Immature natural killer cell (primary cell): Measurements from ENCODE around the gene AGAP3. TPM values are rescaled to one million over a fixed set of nuclear protein-coding genes. Genes with fewer than 3 reads are reported as not detected.
A peak's percentile ranks its signal among the peaks of the same experiment; 100 is the strongest.

ENCODE experiments used
- DNase-seq, 3 donors: peaks; one replicate each; pipeline ENCODE4 v3.0.0; 2022; ENCODE audit warnings: mixed read lengths in 1 of 3
- H3K27ac Mint-ChIP-seq, 6 donors: one replicate each; pipeline ENCODE4 v1.8.0; 2020; ENCODE audit warnings: mixed read lengths in 6 of 6, mild to moderate bottlenecking in 5 of 6, inconsistent platforms in 4 of 6, moderate library complexity in 3 of 6
- H3K27me3 Mint-ChIP-seq, 3 donors: one replicate each; pipeline ENCODE4 v1.8.0; 2020 to 2021; ENCODE audit warnings: low read depth in 3 of 3, mild to moderate bottlenecking in 3 of 3, mixed read lengths in 3 of 3, moderate library complexity in 3 of 3, inconsistent platforms in 1 of 3
- H3K36me3 Mint-ChIP-seq, 3 donors: one replicate each; pipeline ENCODE4 v1.8.0; 2020; ENCODE audit warnings: mixed read lengths in 3 of 3, inconsistent platforms in 2 of 3, mild to moderate bottlenecking in 2 of 3
- H3K4me1 Mint-ChIP-seq, 2 donors: one replicate each; pipeline ENCODE4 v1.8.0; 2020; ENCODE audit warnings: inconsistent platforms in 2 of 2, mild to moderate bottlenecking in 2 of 2, mixed read lengths in 2 of 2, moderate library complexity in 1 of 2
- H3K4me3 Mint-ChIP-seq, 5 donors: one replicate each; pipeline ENCODE4 v1.8.0; 2020; ENCODE audit warnings: mild to moderate bottlenecking in 5 of 5, mixed read lengths in 5 of 5, inconsistent platforms in 3 of 5, moderate library complexity in 3 of 5
- H3K9me3 Mint-ChIP-seq, 6 donors: one replicate each; pipeline ENCODE4 v1.8.0; 2020; ENCODE audit warnings: mild to moderate bottlenecking in 6 of 6, mixed read lengths in 6 of 6, inconsistent platforms in 4 of 6, moderate library complexity in 3 of 6
- polyA plus RNA-seq, 3 donors: library from polyadenylated mRNA; unstranded; fragments of 300-500 nt; fragmentation: Illumina TruSeq; gene quantifications; one replicate each; pipeline ENCODE4 v1.2.3, GENCODE V29; 2021

AGAP3 gene
- polyA plus RNA-seq, 3 donors from 2014 or later = 2.8 to 6.3 (median 4.3) TPM

DNA sequence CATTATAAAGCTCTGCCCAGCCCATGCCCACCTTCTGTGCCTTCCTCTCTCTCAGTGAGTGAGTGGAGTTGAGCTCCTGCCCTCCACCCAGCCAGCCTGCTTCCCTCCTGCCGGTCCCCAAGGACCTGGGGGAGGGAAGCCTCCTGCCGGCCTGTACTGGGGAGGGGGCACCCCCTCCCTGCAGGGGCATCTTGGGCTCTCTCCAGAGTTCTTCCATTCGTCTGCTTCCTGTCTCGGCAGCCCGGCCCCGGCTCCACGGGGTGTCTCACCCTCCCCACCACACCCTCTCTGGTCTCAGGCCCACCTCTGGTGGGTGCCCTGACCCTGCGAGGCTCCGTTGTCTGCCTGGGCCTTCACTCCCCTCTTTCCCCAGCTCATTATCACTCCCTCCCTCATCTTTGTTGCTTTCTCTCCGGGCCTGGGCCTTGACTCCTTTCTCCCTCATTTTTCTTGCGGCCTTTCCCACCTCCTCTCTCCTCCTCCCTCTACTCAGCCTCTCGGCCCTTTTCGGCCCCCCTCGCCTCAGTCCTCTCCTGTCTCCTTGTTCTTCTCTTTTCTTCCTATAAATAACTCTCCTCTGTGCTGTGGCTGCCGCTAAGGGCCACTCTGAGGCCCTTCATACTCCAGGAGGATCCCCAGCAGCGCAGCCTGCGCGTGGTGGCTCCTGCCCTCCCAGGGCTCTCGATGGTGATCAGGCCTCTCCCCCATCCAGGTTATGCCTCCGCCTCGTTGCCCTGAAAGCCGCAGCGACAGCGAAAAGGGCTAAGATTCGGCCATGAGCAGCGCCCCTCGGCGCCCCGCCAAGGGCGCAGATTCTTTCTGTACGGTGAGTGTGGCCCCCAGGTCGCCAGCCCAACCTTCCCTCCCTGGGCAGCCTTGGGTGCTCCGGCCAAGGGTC lies 24.8 kb upstream of the AGAP3 start:
- H3K4me3 Mint-ChIP-seq = peak overlapping the region; percentile 60 to 92 (median 73)
- H3K27me3 Mint-ChIP-seq = peaks cover 0 to 6% (median 3%) of the 10 kb centered on the region in 3 donors
- DNase-seq = no peak
- H3K27ac Mint-ChIP-seq = peak overlapping the region in 4 of 6 donors; percentile 59 to 82 (median 75)
- no peaks in the 10 kb centered on the region for H3K9me3 Mint-ChIP-seq
- peaks cover 0 to 4% (median 0%) of the 10 kb centered on the region in 3 donors for H3K36me3 Mint-ChIP-seq
- peaks cover 34 to 41% of the 10 kb centered on the region in 2 donors for H3K4me1 Mint-ChIP-seq

GRCh38 chr7:151062111-151062398 lies 24.2 kb upstream of the AGAP3 start:
- H3K4me1 Mint-ChIP-seq = peaks cover 32 to 35% of the 10 kb centered on the region in 2 donors
- H3K27ac Mint-ChIP-seq = no peak overlapping the region
- peaks cover 0 to 4% (median 0%) of the 10 kb centered on the region in 3 donors for H3K36me3 Mint-ChIP-seq
- H3K4me3 Mint-ChIP-seq = peak overlapping the region in 1 of 5 donors; percentile 9
- no peak for DNase-seq
- no peaks in the 10 kb centered on the region for H3K9me3 Mint-ChIP-seq
- H3K27me3 Mint-ChIP-seq = peaks cover 0 to 6% (median 3%) of the 10 kb centered on the region in 3 donors

- Mint-ChIP-seq H3K27me3 (peaks cover 0 to 6% (median 3%) of the 10 kb centered on the region in 3 donors), H3K9me3 (no peaks in the 10 kb centered on the region), H3K4me3 (no peak overlapping the region), H3K27ac (no peak overlapping the region), H3K36me3 (peaks cover 0 to 9% (median 0%) of the 10 kb centered on the region in 3 donors), H3K4me1 (peaks cover 26 to 30% of the 10 kb centered on the region in 2 donors)
- no peak for DNase-seq
These were observed 23.7 kb upstream of the AGAP3 start for GRCh38 chr7:151062399-151063211.

DNA sequence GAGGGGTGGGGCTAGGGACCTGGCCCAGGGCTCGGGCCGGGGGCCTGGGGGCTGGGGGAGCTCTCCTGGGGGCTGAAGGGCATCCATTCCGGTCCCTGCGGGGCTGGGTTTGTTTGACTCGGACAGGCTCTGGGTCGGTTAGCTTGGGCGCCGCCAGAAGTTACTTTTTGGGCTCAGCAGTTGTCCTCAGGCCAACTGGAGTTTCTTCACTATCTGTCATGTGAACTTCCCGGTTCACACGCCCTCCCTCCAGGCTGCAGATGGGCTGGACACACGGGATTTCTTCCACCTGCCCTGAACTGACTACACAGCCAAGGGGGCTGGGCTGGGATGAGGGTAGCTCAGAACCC lies 23.1 kb upstream of the AGAP3 start:
- H3K27me3 Mint-ChIP-seq = peaks cover 0 to 6% (median 0%) of the 10 kb centered on the region in 3 donors
- H3K27ac Mint-ChIP-seq = no peak overlapping the region
- H3K36me3 Mint-ChIP-seq = peaks cover 0 to 12% (median 0%) of the 10 kb centered on the region in 3 donors
- H3K9me3 Mint-ChIP-seq = no peaks in the 10 kb centered on the region
- H3K4me1 Mint-ChIP-seq = peaks cover 24% of the 10 kb centered on the region in 2 donors
- DNase-seq = no peak
- no peak overlapping the region for H3K4me3 Mint-ChIP-seq

DNA sequence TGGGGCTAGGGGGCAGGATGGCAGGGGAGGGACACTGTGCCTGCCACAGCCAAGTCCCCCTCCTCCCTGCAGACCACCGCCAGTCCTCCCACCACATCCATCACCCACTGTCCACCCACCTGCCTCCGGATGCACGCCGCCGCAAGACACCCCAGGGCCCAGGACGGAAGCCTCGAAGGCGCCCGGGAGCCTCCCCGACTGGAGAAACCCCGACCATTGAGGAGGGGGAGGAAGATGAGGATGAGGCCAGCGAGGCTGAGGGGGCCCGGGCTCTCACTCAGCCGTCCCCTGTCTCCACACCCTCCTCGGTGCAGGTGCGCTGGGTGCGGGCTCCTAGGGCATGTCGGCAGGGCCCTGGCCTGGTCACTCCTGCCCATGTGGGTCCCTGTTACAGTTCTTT lies 21.8 kb upstream of the AGAP3 start:
- no peaks in the 10 kb centered on the region for H3K9me3 Mint-ChIP-seq
- no peak overlapping the region for H3K27ac Mint-ChIP-seq

GRCh38 chr7:151064993-151065392 lies 21.3 kb upstream of the AGAP3 start:
- Mint-ChIP-seq H3K4me3 (no peak overlapping the region), H3K36me3 (peaks cover 0 to 18% (median 4%) of the 10 kb centered on the region in 3 donors), H3K27me3 (no peaks in the 10 kb centered on the region), H3K4me1 (peaks cover 13% of the 10 kb centered on the region in 2 donors), H3K27ac (no peak overlapping the region), H3K9me3 (no peaks in the 10 kb centered on the region)
- no peak for DNase-seq

More for the DNA sequence above, 21.8 kb upstream of the AGAP3 start:
- DNase-seq = no peak
- peaks cover 13 to 14% of the 10 kb centered on the region in 2 donors for H3K4me1 Mint-ChIP-seq
- H3K4me3 Mint-ChIP-seq = no peak overlapping the region
- H3K36me3 Mint-ChIP-seq = peaks cover 0 to 17% (median 4%) of the 10 kb centered on the region in 3 donors
- no peaks in the 10 kb centered on the region for H3K27me3 Mint-ChIP-seq

DNA sequence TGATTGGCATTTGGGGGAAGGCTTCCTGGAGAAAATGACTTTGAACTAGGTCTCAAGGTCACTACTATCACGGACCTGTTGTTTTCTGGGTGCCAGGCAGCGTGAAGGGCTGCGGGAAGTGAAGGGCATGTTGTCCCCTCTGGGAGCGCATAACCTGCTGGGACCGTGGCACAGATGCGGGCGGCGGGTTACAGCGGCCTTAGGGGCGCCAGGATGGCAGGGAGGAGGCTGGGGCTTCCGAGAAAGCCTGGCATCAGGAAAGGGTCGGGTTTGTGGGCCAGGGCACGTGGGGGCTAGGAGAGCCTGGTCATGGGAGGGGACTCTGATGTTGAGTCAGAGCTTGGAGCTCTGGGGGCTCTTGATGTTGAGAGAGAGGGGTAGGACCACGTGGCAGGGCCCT lies 20.8 kb upstream of the AGAP3 start:
- no peak overlapping the region for H3K27ac Mint-ChIP-seq
- H3K36me3 Mint-ChIP-seq = peaks cover 0 to 18% (median 4%) of the 10 kb centered on the region in 3 donors
- no peaks in the 10 kb centered on the region for H3K27me3 Mint-ChIP-seq
- peaks cover 8 to 12% of the 10 kb centered on the region in 2 donors for H3K4me1 Mint-ChIP-seq
- H3K9me3 Mint-ChIP-seq = no peaks in the 10 kb centered on the region
- H3K4me3 Mint-ChIP-seq = no peak overlapping the region
- DNase-seq = no peak

GRCh38 chr7:151066273-151066974 lies 19.9 kb upstream of the AGAP3 start:
- peaks cover 3 to 5% of the 10 kb centered on the region in 2 donors for H3K4me1 Mint-ChIP-seq
- H3K9me3 Mint-ChIP-seq = no peaks in the 10 kb centered on the region
- no peak for DNase-seq
- H3K36me3 Mint-ChIP-seq = peaks cover 0 to 22% (median 4%) of the 10 kb centered on the region in 3 donors
- H3K27me3 Mint-ChIP-seq = no peaks in the 10 kb centered on the region
- no peak overlapping the region for H3K27ac Mint-ChIP-seq
- H3K4me3 Mint-ChIP-seq = no peak overlapping the region

- Mint-ChIP-seq H3K36me3 (peaks cover 0 to 22% (median 4%) of the 10 kb centered on the region in 3 donors), H3K4me1 (no peaks in the 10 kb centered on the region), H3K27me3 (no peaks in the 10 kb centered on the region), H3K9me3 (no peaks in the 10 kb centered on the region), H3K4me3 (no peak overlapping the region), H3K27ac (no peak overlapping the region)
- DNase-seq = no peak
These were observed 18.1 kb upstream of the AGAP3 start for GRCh38 chr7:151068069-151068773.

DNA sequence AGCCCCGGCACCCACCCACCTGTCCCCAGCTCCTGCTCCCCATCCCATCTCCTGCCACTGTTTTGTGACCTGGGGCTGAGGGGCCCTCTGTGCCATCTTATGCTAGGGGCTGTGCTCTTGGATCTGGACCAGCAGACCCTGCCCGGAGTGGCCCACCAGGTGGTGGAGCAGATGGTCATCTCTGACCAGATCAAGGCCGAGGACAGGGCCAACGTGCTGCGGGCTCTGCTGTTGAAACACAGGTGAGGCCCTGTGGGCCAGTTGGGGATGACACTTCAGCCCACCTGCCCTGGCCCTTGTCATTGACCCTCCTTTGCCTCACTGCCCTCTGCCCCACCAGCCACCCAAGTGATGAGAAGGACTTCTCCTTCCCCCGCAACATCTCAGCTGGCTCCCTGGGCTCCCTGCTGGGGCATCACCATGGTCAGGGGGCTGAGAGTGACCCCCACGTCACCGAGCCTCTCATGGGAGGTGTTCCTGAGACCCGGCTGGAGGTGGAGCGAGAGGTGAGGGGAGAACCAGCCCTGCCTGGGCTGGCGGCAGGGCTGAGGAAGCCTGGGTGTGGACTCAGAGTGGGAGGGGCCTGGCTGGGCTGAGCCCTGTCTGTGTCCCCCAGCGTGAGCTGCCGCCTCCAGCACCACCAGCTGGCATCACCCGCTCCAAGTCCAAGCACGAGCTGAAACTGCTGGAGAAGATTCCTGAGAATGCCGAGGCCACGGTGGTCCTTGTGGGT lies 16.3 kb upstream of the AGAP3 start:
- no peaks in the 10 kb centered on the region for H3K9me3 Mint-ChIP-seq
- DNase-seq = no peak
- no peak overlapping the region for H3K27ac Mint-ChIP-seq
- H3K27me3 Mint-ChIP-seq = no peaks in the 10 kb centered on the region
- H3K4me1 Mint-ChIP-seq = no peaks in the 10 kb centered on the region
- H3K36me3 Mint-ChIP-seq = peaks cover 0 to 22% (median 4%) of the 10 kb centered on the region in 3 donors
- no peak overlapping the region for H3K4me3 Mint-ChIP-seq

- H3K36me3 Mint-ChIP-seq = peaks cover 0 to 20% (median 4%) of the 10 kb centered on the region in 3 donors
- no peak for DNase-seq
- H3K4me3 Mint-ChIP-seq = no peak overlapping the region
- no peaks in the 10 kb centered on the region for H3K9me3 Mint-ChIP-seq
- H3K27ac Mint-ChIP-seq = no peak overlapping the region
- H3K4me1 Mint-ChIP-seq = no peaks in the 10 kb centered on the region
- no peaks in the 10 kb centered on the region for H3K27me3 Mint-ChIP-seq
These were observed 15.7 kb upstream of the AGAP3 start for GRCh38 chr7:151070574-151070960.

GRCh38 chr7:151071032-151071866 lies 15.0 kb upstream of the AGAP3 start:
- Mint-ChIP-seq H3K4me3 (no peak overlapping the region), H3K4me1 (no peaks in the 10 kb centered on the region), H3K27ac (no peak overlapping the region), H3K36me3 (peaks cover 0 to 22% (median 4%) of the 10 kb centered on the region in 3 donors), H3K27me3 (no peaks in the 10 kb centered on the region), H3K9me3 (no peaks in the 10 kb centered on the region)
- DNase-seq = no peak
